ENCODE measurements around the gene MYO7B. TPM values are rescaled to one million over a fixed set of nuclear protein-coding genes. Genes with fewer than 3 reads are reported as not detected.

The MYO7B gene
- total RNA-seq, 1 donor from 2014 or later: 0.04 TPM

DNA sequence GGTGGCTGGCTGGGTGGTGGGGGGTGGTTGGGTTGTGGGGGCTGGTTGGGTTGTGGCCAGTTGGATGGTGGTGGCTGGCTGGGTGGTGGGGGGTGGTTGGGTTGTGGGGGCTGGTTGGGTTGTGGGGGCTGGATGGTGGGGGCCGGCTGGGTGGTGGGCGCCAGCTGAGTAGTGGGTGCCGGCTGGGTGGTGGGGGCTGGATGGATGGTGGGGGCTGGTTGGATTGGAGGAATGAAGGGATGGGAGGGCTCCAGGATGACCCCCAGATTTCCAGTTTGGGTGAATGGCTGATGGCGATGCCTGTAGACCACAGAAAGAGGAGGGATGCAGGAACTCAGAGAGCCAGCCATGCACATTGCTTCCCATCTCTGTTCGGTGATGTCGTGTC is 83.7 kb downstream of the MYO7B start:
- Mint-ChIP-seq H3K27me3 (ENCODE audit: low read depth) (peaks cover 5% of the 10 kb centered on the region), H3K4me3 (no peak overlapping the region), H3K9me3 (no peaks in the 10 kb centered on the region), H3K27ac (no peak overlapping the region), H3K4me1 (peaks cover 10% of the 10 kb centered on the region), H3K36me3 (no peaks in the 10 kb centered on the region)
- TF ChIP-seq, protein P1, sequence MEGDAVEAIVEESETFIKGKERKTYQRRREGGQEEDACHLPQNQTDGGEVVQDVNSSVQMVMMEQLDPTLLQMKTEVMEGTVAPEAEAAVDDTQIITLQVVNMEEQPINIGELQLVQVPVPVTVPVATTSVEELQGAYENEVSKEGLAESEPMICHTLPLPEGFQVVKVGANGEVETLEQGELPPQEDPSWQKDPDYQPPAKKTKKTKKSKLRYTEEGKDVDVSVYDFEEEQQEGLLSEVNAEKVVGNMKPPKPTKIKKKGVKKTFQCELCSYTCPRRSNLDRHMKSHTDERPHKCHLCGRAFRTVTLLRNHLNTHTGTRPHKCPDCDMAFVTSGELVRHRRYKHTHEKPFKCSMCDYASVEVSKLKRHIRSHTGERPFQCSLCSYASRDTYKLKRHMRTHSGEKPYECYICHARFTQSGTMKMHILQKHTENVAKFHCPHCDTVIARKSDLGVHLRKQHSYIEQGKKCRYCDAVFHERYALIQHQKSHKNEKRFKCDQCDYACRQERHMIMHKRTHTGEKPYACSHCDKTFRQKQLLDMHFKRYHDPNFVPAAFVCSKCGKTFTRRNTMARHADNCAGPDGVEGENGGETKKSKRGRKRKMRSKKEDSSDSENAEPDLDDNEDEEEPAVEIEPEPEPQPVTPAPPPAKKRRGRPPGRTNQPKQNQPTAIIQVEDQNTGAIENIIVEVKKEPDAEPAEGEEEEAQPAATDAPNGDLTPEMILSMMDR (IDR thresholded peaks at IDR 0.05; ENCODE audit: unreplicated experiment): no peak
- DNase-seq (ENCODE audit: low spot score in 2 of 2, unreplicated experiment in 2 of 2): peak in 1 of 2 experiments; percentile 13

DNA sequence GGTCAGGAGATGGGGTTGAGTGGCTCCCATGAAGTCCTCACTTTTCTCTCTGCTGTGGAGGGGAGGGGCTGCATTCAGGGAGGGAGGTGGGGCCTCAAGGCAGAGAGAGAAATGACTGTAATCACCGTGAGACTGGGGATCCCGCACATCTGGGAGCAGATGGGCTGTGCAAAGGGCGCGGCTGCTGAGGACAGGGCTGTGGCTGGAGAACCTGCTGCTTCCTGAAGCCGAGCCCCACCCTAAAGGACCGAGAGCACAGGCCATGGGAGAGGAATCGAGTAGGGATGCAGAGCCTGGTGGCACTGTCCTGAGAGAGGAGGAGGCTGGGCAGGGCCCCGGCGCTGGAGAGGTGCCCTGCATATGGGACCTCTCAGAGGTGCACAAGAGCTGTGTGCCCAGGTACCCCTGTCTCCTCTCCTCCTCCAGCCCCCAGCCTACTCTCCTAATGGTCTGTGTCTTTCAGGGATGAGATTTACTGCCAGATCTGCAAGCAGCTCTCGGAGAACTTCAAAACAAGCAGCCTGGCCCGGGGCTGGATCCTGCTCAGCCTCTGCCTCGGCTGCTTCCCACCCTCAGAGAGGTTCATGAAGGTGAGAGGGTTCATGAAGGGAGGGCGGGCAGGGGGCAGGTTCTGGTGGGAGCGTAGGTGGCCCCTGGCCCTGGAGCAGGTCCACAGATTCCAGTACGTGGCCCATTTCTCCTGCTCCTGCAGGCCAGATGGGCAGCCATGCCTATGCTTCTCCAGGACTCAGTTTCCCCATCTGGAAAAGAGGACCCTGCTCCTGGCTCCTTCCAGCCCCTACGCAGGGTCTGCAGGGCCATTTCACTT is 84.6 kb downstream of the MYO7B start:
- peaks cover 10% of the 10 kb centered on the region for H3K4me1 Mint-ChIP-seq
- DNase-seq (ENCODE audit: low spot score in 2 of 2, unreplicated experiment in 2 of 2): peak in 1 of 2 experiments; percentile 19
- H3K9me3 Mint-ChIP-seq: no peaks in the 10 kb centered on the region
- H3K4me3 Mint-ChIP-seq: no peak overlapping the region
- no peak overlapping the region for H3K27ac Mint-ChIP-seq
- TF ChIP-seq, protein P1 (IDR thresholded peaks at IDR 0.05; ENCODE audit: unreplicated experiment): no peak
- H3K36me3 Mint-ChIP-seq: no peaks in the 10 kb centered on the region
- H3K27me3 Mint-ChIP-seq (ENCODE audit: low read depth): peaks cover 5% of the 10 kb centered on the region

DNA sequence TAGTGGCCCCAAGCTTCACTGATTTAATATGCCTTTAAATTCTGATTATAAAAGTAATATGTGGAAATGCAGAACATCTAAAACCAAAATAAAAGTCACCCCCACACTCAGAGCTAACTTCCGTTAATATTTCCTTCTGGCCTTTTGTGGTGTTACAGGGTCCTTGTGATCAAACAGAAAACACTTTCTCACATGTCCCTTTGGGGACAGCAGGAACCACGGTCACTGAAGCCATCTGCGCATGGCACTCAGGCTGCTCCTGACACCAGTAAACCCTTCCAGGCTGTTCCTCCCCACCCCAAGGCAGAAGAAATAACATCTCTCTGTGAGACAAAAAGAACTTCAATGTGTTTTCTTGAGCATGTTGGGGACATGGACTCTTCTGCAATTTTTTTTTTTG is 85.4 kb downstream of the MYO7B start:
- TF ChIP-seq, protein P1 (IDR thresholded peaks at IDR 0.05; ENCODE audit: unreplicated experiment): no peak
- no peak for DNase-seq (ENCODE audit: low spot score in 2 of 2, unreplicated experiment in 2 of 2)
- Mint-ChIP-seq H3K9me3 (no peaks in the 10 kb centered on the region), H3K4me1 (peaks cover 10% of the 10 kb centered on the region), H3K4me3 (no peak overlapping the region), H3K36me3 (no peaks in the 10 kb centered on the region), H3K27ac (no peak overlapping the region), H3K27me3 (ENCODE audit: low read depth) (peaks cover 5% of the 10 kb centered on the region)

DNA sequence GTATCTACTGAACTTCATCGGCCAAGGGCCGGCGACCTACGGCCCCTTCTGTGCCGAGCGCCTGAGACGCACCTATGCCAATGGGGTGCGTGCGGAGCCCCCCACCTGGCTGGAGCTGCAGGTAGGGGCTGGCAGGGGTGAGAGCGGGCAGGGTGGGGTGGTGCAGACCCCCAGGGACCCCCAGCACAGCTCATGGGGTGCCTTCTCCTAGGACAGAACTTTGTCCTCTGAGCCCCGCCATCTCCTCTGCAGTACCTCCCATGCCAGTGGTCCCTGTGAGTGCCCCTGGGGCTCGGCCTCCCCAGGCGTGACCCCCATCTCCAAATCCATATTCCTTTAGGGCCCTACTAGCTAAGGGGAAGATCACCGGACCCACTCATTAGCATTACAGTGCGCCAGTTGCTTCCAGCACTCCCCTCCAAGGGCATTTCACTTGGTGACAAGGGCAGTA is 86.5 kb downstream of the MYO7B start:
- no peak for DNase-seq (ENCODE audit: low spot score in 2 of 2, unreplicated experiment in 2 of 2)
- TF ChIP-seq, protein P1 (IDR thresholded peaks at IDR 0.05; ENCODE audit: unreplicated experiment): no peak
- no peaks in the 10 kb centered on the region for H3K36me3 Mint-ChIP-seq
- no peak overlapping the region for H3K27ac Mint-ChIP-seq
- H3K9me3 Mint-ChIP-seq: no peaks in the 10 kb centered on the region
- peaks cover 9% of the 10 kb centered on the region for H3K27me3 Mint-ChIP-seq (ENCODE audit: low read depth)
- peaks cover 10% of the 10 kb centered on the region for H3K4me1 Mint-ChIP-seq
- no peak overlapping the region for H3K4me3 Mint-ChIP-seq

DNA sequence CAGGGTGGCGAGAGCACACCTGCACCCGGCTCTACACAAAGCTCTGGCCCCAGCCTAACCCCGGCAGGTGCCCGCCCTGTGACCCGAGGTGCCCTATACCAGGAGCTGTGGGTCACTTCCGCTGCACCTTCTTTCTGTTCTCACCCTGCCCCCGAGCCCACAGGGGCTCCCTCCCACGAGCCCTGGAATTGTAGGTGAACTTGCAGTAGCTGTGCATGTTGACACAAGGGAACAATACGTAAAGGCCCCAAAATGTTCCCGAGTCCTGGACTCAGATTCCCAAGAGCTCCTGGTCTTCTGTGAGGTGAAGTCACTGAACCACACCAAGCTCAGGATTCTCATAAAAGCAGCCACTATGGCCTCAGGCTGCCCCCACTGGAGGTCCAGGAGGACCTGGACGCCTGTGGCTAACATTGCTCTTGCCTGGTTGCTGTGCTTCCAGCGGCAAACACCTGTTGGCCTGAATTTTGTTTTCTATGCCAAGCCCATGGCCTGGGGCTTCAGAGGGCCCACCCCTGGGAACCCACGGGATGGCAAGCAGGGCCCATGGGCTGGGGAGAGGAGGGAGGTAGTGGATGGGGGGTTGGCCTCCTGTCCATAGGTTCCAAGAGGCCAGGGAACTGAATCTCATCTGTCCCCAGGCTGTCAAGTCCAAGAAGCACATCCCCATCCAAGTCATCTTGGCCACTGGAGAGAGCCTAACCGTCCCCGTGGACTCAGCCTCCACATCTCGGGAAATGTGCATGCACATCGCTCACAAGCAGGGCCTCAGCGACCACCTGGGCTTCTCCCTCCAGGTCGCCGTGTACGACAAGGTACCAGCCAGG is 87.3 kb downstream of the MYO7B start:
- DNase-seq (ENCODE audit: low spot score in 2 of 2, unreplicated experiment in 2 of 2): peak in 1 of 2 experiments; percentile 12
- Mint-ChIP-seq H3K4me1 (peaks cover 10% of the 10 kb centered on the region), H3K9me3 (no peaks in the 10 kb centered on the region), H3K36me3 (no peaks in the 10 kb centered on the region), H3K27me3 (ENCODE audit: low read depth) (peaks cover 11% of the 10 kb centered on the region), H3K27ac (no peak overlapping the region), H3K4me3 (no peak overlapping the region)
- TF ChIP-seq, protein P1 (IDR thresholded peaks at IDR 0.05; ENCODE audit: unreplicated experiment): no peak

Measured in mesothelial cell of epicardium (in vitro differentiated cells).